CD4-positive, alpha-beta T cell treated with Interleukin-4 for 1 hour (primary cell): ENCODE data around the gene KLF7.

ENCODE experiments used
- DNase-seq, 2 donors: peaks; one replicate each; pipeline ENCODE4 v3.0.0-alpha.2; 2020 to 2022

The KLF7 gene

DNA sequence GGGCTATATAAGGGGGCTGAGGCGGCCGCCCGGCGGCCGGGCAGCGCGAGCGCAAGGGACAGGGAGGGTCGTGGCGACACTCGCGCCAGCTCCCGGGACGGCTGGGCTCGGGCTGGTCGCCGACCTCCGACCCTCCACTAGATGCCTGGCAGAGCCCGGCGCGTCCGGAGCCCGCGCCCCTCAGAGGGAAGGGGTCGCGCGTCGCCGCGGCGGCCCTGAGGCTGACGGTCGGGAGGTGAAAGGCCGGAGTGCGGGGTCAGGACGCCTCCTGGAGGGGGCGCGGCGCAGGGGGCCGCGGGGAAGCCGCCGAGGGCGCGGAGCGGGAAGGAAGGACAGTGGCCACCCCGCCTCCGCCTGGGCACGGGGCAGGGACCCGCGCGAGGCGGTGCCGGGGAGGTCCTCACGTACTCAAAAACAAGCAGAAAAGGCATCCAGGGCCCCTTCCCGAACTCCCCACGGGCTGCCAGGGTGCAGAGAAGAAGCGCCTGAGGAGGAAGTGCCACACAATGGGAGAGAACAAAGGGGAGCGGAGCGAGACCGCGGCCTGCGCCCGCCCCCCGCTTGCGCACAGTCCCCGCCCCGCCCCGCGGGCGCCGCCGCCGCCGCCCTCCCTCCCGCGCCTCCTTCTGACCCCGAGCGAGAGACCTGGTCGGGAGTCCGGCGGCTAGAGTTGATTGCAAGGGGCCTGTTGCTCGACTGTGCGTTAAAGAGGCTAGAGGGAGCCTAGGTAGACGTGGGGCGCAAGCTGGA lies 776 bp upstream of the KLF7 start:
- DNase-seq: peak; percentile 75 to 79

DNA sequence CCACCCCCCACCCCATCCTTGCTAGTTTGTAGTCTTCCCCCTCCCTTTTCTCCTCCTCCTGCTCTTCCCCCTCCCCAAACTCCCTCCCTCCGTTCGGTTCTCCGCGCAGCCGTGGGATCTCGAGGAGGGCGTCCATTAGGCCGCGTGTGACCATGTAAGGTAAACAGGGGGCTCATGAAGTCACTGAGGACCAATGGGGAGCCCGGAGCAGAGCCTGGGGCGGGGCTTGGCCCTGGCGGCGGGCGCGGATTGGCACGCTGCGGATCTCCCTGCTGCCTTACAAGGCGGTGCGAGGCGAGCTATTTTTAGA lies 246 bp upstream of the KLF7 start:
- DNase-seq: peak; percentile 97 to 99

DNA sequence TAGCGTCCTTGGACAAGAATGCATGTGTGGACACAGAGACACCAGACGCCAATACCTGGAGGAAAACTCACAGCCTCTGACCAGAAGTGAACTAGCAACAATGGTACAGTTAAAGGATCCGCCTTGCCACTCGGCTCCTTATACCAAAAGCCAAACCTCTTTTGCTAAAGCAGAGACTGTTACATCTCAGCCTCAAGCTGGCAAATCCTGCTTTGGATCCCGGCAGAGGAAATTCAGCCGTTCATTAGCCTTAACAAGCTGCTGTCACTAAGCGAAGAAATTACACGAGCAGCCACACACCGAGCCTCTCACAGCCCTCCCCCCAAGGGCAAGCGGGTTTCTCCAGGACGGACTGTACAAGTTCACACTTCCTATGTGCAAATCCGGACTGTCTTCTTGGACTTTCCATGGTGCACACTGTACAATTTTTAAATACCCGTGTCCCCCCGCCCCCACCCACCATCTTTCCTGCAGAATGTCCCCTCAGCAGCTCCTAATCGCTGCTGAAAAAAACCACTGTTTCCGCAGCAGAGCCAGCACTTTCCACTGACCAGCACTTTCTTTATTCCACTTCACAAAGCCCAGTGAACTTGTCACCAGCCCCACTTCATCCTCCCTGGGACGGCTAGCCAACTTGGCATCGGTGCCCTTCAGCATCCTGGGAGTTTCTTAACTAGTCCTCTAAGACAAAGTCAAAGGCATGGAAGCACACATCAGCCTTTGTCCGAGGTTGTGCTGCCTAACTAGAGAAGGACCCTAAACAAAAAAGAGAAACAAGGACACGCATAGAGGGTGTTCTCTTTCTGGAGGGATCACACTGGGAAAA lies 1.5 kb downstream of the KLF7 start:
- peak; percentile 39 to 59 for DNase-seq

DNA sequence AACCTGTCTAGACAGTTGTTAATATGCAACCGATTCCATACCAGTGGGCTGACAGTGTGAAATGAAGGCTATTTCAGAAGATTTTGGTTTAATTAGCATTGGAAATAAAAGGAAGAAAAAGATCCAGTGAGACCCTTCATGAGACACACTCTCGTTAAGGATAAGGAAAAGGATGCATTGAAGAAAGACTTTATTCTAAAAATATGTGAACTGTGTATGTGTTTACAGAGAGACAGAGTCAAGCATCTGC lies 2.1 kb downstream of the KLF7 start:
- DNase-seq: no peak

DNA sequence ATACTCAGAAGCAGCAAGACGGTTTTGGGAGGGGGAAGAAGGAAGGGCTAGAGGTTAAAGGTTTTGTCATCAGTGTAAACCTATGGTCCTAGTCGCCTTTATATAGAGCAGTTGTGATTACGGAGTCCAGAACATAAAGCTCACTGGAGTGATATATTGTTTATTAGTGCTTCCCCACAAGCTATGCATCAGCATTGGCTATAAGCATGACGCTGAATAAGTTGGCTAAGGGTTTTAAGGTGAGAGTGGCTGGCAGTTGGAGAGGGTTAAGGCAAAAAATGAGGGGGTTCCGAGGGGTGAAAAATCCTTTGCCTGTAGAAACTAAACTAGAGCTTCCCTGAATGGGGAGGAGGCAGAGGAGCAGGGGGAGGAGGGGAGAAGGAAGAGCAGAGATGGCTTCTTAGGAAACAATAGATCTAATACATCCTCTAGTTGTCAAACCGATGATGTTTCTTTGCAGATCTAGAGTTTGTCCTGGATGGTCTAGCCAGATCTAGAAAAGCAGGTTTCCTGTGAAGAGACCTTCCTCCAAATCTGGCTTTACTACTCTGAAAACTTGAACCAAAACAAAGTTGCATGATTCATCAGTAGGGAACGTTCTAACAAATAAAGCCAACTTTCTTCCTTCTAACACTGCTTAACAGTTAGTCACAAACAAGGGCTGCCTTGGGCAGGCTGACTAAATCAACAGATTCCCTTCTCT lies 2.5 kb downstream of the KLF7 start:
- peak; percentile 37 to 38 for DNase-seq

DNA sequence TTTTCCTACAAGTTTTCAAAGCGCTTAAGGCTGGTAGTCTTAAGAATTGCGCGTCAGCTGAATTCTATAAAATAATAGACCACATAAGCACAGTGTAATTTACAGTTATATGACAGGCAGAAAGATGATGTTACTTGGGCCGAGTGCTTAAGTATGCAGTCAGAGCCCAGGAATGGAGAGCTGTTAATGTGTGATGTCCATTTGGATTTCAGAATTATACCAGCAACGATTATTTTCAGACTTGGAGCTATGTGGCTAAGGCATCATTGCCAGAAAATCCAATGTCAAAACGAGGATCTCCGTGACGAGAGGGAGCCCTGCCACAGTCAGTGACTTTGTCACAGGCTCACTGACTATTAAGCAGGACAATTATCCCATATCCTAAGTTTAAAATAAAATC lies 3.4 kb downstream of the KLF7 start:
- no peak for DNase-seq

DNA sequence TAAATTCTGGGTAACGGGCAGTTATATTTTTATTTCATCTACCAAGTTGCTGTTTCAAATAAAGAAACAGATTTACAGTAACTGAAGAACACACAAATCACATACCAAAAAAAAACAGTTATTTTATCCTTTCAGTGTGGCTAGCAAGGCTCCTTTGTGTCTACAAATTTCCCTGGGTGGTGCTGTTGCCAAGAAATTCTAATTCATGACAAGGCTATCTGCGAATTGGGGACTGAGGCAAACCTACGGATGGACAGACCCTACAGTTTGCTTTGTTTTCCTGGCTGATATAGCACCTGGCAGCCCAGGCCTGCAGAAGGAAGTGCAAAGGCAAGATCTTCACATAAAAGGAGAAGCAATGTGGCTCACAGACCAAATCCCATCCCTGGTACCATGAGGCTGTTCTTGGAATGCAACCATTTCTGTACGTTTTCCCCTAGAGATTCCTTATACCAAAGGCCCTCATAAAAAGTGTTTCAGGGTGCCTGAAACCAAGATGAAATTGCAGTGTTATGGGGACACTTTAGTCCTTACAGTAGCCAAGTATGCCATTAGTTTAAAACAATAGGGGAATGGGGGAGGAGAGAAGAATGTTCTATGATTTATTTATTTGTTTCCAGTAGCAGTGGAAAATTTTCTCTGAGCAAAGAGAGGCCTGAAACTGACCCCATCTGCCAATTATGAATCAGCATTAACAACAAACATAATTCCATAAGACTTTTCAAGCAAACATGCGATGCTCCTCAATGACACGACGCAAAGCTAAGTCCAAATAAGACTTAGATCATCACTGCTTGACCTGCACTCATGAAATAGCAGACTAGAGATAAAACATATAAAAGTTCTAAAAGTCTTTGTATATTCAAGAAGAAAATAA lies 4.3 kb downstream of the KLF7 start:
- DNase-seq: no peak

DNA sequence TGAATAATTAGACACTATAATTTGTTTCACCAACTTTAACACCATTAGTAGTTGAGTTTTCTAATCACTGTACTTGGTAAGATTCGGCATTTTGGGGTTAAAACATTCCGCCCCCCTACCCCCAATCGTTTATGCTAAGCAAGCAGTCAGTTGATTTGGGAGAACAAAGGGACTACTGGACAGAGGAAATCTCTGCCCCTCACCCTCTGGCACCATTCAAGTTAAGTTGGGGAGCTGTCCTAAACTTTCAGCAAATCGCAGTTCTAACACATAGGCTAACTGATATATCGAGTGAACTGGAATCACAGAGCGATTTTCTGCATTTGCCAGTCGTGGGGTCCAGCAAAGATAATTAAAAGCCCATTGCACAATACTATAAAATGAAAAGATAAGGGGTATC lies 5.6 kb downstream of the KLF7 start:
- DNase-seq: no peak

DNA sequence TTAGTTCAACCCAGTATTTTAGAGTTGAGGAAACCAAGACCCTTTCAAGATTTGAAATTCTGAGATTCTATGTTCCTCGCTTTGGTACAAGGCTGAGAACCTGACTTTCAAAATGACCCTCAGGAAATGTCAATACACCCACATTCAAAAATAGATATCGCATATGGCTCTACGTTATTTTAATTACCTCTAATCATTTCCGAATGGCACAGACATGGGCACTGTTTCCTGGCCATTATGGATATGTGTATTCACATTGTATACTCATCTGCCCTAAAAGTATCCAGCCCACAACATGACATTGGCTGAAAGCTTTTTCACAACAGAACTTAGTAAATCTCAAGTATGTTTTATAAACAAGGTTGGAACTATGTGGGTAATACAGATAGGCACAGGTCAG lies 6.7 kb downstream of the KLF7 start:
- DNase-seq: no peak

DNA sequence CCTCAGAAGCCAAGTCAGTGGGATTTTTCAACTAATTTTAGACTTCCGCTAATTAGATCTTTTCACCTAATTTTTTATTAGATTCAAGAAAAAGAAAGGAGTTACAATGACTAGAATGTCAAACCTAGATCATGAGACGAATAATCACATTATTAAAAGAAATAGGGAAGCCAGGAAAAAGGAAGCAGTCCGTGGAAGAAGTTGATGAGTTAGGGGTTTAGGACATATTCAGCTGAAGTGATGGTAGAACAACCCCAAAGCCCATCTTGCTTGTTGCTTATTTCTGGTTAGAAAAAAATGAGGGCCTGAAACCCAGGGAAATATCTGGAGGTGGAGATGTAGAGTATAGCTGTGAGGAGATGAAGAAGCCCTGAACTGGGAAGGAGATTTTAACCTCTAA lies 8.0 kb downstream of the KLF7 start:
- no peak for DNase-seq

DNA sequence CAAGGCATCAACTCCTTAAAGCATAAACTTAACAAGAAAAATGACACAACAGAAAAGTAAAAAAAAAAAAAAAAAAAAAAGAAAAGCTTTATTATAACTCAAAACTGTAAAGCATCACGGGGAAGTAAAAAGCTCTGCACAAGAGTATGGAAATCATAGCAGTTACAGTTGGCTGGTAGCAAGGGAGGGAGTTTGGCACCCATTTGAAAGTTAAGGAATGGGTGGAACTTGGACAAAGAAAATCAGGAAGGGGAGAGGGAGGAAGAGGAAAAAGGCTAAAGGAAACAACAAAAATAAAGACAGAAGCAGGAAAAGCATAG lies 8.6 kb downstream of the KLF7 start:
- no peak for DNase-seq

DNA sequence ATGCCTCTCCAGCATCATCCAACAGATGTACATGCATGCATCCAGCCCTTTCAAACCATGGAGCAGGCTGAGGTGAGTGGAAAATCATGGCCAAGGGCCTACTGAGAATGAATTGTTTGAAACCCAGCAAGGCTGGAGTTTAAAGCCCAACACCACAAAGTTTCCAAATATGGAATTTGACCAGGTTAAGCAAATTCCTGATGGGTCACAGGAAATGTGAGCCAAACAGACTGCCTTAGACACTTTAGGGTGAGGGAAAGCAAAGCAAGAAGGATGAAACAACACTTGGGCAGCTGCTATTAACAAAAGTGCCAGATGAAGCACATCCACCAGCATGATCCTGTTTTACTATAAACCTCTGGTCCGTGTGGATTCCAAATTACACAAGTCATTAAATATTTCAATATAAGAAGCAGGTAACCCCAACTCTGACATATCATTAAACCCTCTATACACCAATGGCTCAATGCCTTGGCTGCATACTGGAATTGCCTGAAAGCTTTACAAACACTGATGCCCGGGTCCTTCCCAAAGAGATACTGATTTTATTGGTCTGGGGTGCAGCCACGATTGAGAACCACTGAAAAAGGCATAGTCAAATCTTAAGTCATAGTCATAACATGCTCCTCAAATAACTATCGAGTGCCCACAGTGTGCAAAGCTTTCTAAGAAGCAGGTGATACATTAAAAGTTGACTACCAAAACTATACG lies 9.1 kb downstream of the KLF7 start:
- no peak for DNase-seq

DNA sequence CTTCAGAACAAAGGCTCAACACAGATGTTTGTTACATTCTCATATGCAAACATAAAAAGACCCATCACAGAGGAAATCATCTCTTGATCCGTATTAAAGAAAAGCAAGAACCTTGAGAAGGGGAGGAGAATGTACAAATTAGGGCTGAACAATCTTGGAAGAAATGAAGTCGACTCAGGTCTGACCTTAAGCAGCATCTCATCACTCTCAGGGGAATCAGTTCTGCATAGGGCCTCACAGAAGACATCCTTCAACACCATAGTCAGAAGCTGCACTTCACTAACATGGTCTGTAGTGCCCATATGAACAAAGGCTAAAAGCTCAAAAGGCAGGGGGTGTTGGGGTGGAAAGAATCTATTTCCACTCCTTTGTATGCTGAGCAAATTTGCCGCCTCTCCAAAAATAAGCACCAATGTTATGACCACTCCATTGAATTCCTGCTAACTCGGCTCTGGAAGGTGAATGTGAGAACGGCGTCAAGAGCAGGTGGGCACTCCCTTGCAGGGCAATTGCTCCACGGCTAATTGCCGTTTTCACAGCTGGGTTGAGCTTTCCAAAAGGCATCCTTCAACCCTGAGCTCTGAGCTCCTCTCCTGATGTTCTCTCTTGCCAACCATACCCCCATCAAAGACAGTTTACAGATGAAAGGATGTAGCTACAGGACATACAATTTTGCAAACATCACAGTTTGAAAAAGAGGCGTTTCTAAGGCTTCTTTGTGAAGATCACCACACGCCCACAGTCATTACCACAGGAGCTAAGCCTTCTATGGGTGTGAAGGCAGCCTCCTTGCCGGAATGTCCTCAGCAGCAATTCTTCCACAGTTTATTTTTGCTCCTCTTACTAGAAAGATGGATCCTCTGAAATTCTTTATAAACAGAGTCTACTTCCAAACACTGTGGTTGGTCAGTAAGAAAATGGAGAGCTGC lies 10.0 kb downstream of the KLF7 start:
- DNase-seq: no peak

DNA sequence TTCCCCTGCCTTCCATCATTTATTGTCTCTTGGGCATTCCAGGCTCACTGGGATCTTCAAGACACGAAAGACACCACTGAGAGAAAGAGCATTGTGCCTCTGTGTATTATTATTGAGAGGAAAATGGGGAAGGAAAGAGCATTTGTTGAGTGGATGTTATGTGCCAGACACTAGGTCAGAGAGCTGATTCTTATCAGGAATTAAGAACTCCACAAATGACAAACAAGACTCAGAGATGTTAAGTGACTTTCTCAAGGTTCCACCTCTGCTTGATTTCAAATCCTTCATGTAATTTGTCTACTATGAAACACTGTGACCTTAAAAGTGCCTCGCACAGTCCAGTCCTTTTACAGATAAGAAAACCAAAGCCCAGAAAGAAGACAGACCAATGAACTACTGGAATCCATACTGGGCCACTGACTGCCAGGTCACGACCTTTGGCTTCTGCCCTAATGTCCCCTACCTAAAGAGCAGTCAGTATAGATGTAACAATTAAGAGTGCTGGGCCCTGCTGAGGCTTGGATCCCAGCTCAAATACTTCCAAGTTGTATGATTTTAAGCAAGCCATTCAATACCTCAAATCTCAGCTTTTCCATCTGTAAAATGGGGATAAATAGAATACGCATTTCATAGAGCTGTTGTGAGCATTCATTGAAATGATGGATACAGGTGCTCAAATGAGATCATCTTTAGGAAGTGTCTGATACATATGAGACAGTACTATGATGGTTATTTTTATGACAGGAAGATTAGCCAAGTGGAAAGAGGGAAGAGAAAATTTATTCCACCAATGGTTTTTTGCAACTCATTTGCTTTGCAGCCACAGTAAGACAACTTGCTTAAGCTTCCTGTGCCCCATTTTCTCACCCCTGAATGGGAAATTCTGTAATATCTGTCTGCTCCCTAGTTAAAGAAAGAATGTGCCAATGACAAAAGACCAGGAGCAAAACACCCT lies 10.9 kb downstream of the KLF7 start:
- DNase-seq: no peak

DNA sequence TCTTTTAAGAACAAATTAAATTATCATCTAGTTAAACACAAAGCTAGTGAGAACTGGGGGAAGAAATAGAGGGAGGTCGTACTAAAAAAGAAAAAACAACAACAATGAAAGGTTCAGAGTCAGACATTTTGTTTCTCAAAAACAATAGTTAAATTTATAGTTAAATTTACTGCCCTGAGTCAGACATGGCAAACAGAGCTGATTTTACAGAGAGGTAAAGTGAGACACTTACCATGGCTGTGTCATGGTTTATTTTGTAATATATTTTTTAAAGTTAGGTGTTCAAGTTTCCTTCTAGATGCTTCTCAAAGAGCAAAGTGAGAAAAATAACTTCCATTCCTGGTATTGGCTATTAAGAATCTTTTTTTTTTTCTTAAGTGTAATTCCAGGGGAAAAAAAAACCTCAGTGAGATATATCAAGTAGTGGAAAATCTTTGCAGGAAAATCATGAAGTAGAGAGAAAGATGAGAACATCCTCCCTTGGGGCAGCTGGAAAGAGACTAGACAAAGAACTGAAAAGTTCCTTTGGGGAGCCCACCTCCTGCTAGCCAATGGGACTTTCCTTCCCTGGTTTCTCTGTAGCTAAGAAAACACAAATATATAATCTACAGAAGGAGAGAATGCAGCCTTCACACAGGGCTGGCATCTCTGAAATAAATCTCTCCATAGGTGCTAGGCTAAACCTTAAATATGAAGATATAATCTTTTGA lies 12.3 kb downstream of the KLF7 start:
- no peak for DNase-seq

DNA sequence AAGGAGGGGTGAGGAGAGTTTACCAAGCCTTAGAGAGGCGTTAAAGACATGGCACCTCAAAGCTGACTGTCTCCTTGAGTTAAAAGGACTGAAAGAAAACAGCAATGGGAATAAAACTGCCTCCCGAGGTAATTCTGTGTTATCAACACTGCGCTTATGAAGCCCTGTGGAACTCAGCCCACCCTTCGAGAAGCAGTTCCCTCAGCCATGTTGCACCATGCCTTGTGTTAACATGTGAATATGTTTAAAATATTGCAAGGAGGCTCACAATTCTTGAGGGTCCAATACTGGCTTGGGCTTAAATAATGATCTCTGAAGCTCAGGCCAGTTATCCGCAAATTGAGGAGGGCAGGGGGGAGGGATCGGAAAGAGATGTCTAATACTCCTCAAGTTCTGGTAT lies 14.7 kb downstream of the KLF7 start:
- no peak for DNase-seq

DNA sequence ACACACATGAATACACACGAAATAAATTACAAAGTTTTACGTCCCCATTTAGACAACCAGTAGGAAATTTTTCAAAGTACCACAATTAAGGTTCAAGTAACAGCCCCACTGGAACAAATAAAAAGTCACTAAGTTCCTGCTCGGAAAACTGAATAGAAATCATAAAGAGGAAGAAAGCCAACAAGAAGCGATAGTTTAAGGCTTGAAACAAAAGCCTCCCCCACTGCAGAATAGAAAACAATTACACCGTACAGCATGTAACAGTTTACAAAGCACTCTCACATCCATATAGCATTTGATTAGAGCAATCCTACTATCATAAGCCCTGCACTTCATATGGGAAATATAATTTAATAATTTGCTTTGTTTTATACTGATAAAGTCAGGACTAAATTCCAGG lies 15.5 kb downstream of the KLF7 start:
- no peak for DNase-seq

DNA sequence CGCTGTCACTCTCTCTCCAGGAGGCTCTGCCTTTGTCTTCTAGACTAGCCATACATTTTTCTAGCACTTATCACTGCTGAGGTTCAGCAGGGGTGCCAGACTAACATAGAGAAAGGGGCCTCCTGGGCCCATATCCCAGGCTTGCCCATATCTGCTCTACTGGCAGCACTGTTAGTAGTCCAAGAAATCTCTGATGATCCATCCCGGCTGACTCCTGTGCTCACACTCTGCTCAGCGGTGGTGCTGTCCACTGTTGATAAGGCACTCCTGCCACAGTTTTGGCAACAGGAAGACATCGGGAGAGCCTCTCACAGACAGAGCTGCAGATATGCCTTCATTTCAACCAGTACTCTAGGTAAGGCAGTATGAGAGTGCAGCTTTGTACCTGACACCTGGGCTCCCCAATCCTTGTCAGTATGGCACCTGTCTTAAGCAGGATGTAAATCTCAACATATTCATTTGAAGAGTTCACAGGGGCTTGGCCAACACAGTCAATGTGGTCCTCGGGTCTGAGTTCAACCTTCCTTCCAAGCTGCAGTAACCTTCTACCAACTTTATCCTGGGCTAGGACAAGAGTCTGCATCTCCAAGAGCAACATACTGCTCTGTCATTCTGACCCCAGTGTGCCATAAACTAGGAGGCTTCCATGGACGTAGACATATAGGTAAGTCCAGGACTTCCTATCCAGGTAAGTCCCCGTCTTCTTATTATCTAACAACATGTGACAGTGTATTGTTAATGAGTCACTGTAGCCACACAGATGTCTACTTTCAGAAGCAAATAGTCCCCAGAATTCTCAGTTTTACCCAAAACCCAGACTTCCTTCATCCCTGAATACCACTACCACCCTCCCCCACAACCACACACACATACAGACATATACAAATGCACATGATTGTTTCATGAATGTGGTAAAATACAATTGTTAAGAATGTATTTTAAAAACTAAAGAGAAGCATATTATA lies 16.2 kb downstream of the KLF7 start:
- no peak for DNase-seq

DNA sequence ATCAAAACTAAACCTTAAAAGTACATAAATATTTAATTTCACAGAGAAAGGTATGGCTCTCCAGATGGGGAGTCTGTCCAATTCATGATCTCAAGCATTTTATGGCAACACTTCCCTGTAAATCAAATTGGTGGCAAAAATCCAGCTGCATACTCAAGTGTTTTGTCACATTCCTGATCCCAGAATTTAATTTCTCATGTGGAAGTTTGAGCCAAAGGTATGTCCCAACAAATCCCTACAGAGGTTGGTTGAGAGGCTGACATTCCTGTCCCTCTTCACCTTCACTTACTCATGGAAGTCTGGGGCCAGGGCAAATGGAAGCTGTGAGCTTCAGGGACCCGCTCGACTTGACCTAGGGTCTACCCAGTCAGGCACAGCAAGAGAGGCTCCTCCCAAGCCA lies 17.7 kb downstream of the KLF7 start:
- DNase-seq: no peak
